ENCODE measurements around the gene SLF2.

SLF2 gene

DNA sequence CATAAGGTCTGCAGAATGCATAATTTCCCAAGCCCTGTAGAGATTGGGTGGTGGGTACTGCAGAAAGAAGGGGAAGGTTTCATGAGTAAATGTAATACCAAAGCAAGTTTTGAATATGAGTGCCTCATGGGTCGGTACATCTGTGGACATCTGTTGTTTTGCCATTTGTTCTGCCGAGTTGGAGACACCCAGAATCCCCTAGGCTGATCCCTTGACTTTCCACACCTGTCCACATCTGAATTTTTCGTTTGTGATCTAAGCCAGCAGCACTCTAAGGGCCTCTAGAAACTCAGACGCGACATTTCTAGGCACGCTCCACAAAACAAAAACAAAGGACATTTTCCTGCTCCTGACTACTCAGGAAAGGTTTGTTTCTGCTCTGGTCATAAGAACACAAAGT lies 11.7 kb upstream of the SLF2 start:
- DNase-seq: no peak

DNA sequence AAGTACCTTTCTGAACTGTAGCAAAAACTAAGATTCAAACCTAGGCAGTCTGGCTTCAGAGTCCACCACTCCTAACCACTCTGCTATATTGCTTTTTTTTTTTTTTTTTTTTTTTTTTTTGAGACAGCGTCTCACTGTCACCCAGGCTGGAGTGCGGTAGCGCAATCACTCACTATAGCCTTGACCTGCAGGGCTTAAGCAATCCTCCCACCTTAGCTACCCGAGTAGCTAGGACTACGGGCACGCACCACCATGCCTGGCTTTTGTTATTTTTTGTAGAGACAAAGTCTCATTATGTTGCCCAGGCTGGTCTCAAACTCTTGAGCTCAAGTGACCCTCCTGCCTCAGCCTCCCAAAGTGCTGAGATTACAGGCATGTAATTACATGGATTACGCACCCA lies 10.1 kb upstream of the SLF2 start:
- DNase-seq: no peak

DNA sequence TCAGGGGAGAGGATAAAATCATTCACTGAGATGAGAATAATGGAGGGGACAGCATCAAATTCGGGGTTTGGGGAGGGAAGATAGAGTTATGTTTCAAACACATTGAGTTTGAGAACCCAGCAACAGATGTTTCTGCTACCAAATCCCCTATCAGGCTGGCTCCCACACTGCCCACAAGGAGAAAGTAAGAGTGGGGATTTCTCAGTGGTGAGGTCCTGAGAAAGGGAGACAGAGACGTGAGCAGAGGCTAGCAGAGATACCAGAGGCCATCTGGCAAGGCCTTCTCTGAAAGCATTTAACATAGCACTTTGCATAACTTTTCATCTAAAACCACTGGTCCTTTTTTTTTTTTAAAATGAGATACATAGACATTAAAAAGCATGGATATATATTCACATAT lies 7.8 kb upstream of the SLF2 start:
- DNase-seq: no peak

DNA sequence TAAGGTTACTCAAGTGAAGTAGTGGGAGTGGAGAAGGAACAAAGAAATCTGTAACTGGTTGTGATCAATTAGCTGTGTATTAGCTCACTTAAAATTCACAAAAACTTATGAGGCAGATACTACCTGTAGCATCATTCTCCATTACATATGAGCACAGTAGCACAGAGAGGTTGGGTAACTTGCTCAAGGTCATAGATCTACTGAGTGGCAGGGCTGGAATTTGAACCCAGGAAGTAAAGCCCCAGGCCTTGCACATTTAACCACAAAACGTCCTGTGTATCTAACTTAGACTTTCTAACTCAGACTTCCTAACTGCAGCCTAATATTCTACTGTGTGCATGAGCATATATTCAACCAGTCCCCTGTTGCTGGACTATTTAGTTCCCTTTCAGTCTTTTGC lies 5.6 kb upstream of the SLF2 start:
- DNase-seq: no peak

DNA sequence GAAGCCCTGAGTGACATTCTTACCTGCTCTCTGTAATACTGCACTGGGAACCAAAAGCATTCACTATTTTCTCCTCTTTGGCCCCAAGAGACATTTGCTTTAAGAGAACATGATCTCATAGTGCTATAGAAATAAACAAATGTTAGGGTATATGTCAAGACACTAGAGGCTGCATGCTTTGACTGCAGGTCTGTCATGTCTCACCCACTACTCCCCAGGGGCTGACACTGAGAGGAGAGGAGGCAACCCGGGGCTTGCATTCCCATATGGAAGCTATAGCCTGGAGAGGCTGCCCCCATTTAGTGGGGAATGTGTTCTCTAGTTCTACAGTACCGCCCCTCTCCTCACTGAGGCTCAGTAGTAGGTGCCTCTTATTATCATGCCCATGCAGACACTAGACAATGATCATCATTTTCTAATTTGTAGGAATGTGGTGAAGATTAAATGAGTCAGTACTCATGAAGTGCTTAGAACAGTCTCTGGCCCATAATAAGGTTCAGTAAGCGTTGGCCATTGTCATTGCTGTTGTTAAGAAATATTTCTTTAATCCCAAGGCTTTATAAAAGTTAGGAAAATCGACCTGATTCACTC lies 4.9 kb upstream of the SLF2 start:
- DNase-seq: no peak

DNA sequence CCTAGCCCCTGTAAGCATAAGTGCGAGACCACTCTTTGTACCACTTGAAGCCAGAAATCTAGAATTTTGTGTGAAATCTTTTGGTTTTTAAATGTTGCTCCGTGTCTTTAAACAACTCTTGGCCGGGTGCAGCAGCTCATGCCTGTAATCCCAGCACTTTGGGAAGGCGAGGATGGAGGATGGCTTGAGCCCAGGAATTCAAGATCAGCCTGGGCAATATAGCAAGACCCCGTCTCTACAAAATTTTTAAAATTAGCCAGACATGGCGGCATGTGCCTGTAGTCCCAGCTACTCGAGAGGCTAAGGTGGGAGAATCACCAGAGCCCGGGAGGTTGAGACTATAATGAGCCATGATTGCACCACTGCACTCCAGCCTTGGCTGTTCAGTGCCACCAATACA lies 4.4 kb upstream of the SLF2 start:
- no peak for DNase-seq

DNA sequence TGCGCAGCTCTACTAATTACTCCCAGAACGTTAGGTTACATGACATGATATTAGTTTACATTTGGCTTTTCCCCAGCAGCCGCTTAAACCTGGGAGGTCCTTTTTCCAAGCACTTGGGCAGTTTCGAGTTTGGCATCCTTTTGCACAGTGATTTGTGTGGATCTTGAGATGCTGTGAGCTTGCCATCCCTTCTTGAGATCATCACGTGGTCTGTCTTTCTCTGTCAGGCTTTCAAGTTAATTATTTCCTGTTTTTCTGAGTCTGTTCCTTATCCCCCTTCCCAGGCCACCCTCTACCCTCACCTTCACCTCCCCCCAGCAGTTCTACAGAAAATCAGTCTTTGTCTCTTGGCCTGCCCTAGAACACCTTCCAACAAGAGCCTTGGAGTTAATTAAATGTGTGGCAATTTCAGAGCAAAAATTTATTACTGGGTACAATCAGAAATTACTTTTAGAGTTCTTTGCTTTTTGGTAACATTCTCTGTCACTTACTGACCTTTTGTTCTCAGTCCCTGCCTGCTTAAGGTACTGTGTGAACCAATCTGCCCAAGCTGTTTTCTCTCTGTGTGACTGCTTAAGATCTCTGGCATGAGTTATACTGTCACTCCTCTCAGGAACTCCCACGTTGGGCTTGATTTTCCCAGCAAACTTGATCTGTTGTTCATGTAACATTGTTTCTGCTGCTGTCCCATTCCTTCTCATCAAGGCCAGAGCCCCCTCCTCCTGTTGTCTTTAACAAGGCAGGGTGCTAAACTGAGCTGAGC lies 3.1 kb upstream of the SLF2 start:
- DNase-seq: no peak

DNA sequence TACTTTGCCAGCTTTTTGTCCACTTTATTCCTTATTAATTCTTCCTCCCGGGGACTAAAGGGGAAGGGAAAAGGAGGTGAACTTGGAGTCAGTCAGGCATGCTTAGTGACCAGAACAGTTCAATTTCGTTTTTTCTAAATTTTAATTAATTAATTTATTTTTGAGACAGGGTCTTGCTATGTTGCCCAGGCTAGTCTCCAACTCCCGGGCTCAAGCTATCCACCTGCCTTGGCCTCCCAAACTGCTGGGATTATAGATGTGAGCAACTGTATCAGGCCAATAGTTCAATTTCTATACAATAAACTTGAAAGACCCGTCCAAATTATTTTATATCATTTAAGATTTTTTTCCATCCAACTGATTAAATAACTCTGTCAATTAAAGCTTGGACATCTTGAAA lies 1.3 kb upstream of the SLF2 start:
- DNase-seq: no peak

DNA sequence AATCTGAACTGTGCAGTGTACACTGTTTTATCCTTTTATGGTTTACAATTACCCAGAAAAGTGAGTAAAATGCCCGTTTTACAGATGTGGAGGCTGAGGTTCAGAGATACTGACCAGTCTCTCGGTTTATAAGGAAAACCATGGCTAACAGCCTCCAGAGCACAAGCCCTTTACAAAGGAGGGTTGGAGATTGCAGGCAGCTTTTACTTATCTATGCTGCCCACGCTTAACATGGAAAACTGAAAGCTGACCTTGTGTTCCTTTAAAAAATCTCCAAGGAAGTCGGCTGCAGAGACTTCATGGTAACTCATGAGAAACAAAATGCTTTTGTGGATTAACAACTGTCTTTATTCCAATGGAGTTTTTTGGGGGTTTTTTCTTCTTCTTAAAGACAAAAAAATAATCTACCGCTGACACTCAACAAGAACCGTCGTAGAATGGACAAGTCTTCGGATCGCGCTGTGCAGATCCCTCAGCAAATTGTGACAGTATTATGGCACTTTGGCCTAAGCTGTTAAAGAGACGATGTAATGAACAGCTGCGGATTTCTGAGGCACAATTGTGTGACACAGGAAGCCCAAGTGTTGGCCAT lies 654 bp upstream of the SLF2 start:
- no peak for DNase-seq

DNA sequence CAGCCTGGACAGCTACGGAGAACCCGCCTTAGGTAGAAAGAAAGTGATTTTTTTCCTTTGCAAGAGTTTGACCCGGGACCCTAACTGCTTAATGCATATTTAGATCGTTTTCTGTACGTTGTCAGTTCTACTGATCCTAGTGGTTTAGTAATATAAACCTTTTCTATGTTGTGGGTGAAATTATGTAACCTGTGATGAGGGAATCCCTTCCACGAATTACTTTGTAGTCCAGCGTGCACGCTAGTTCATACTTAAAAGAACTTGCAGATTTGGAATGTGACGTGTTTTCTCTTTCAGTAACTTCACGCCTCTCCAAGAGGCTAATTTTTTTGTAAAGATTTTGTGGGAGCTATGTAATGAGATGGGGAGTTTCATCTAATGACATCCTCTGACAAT lies 705 bp downstream of the SLF2 start:
- DNase-seq: no peak

DNA sequence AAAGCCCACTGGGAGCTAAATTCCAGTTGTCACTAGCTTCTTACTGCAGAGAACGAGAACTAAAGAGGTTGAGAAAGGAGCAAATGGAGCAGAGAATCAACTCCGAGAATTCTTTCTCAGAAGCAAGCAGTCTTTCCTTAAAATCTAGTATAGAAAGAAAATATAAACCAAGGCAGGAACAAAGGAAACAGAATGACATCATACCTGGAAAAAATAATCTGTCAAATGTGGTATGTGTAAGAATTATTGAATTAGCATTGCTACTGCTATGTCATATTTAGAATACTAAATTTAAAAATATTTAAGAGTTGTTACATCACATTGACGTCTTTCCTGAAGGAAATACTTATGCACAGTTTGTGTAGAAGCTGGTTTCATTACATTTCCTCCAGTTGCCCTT lies 4.3 kb downstream of the SLF2 start:
- no peak for DNase-seq

DNA sequence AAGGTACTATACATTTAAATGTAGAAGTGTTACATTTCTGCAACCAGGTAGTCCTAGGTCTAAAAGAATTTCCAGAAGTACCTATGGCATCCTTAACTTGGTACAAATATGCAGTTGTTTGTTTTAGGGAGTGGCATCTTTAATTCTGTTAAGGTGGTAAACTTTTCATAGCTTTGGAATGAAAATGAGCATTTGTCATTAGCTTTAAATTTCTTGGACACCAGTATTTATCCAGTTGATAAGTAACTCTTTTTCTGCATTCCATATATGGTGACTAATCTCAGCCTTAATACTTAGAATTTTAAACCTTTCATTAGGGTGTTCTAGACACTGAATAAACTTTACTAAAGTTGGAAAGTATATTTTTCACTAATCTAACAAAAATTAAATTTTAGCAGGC lies 10.8 kb downstream of the SLF2 start:
- no peak for DNase-seq

DNA sequence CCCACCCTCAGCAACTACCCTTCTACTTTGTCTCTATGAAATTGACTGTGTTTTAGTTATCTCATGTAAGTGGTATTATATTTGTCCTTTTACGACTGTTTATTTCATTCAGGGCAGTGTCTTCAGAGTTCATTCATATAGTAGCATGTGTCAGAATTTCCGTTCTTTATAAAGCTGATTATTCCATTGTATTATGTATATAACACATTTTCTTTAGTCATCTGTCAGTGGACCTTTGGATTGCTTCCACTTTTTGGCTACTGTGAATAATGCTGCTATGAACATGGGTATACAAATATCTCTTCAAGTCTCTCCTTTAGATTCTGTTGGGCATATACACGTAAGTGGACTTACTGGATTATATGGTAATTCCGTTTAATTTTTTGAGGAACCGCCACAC lies 14.5 kb downstream of the SLF2 start:
- no peak for DNase-seq

DNA sequence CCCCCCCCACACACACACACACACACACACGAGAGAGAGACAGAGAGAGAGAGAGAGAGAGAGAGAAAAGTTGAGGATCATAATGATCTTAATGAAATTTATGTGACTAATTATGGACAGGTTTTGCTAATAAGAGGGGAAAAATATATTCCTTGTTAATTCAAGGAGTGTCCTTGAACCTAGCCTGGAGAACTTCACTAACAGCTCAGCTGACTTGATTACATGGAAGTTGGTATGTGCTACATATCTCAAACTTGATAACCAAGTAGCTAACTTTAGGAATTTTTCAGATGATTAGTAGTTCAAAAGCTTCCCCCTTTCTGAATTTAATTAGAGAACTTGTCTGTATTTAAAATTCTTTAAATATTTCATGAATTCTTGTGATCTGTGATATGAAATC lies 15.3 kb downstream of the SLF2 start:
- no peak for DNase-seq

DNA sequence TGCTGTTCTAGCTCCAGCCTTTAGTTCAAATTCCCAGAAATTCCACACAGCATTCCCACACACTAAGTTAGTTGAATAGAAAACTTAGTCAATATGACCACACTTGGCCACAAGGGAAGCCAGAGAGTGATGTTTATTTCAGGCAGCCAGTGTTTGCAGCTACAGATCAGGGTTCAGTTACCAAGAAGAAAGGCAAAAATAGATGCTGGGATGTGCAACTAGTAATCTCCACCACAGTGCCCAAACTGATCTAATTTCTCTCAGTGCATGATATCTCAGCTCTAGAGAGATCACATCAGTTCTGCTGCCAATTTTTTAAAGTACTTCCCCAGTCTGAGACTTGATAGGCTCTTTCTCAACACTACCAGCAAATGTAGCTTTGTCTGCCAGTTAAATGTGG lies 17.6 kb downstream of the SLF2 start:
- no peak for DNase-seq

DNA sequence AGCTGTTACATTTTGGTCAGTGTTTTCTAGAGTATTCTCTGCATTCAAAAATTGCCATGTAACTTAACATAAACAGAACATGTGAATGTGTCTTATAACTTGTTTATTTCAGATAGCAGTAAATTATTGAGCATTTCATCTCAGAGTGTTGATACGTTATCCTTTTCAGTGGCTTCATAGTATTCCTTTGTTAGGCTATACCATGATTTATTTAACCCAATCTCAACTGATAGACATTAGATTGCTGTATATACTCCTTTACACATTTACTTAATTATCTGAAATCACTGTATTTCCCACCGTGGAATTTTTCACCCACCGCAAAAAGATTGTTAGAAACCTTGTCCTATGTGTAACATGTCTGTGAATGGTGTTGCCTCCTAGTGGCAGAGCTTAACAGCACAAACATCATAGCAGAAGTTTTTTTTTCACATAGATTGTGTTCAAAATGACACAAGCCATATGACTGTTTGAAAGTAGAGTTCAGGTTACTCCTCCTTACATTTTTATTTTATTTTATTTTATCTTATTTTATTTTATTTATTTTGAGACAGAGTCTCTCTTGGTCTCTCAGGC lies 21.4 kb downstream of the SLF2 start:
- no peak for DNase-seq

DNA sequence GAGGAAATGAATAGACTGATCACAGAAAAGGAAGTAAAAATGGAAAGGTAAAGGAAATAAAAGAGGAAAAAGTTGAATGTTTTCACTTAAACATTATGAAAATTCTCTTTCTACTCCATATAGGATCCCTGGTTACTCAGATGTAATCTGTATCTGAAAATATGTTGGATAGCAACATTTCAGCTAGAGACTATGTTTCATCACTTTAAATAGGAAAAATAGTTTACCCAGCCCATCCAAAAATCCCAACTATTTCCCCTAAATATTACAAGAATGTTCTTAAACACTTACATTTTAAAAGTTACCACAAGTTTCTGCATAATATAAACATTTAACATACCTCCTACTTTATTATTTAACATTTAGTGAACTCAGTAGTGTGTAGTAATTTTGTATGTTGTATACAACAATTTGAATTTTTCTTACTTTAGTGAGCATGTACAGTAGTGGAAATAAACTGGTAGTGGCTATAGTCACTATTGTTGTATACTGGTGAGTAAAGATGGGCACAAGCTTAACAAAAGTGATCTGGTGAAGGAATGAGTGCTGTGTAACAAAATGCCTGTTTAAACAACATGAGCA lies 27.1 kb downstream of the SLF2 start:
- no peak for DNase-seq

DNA sequence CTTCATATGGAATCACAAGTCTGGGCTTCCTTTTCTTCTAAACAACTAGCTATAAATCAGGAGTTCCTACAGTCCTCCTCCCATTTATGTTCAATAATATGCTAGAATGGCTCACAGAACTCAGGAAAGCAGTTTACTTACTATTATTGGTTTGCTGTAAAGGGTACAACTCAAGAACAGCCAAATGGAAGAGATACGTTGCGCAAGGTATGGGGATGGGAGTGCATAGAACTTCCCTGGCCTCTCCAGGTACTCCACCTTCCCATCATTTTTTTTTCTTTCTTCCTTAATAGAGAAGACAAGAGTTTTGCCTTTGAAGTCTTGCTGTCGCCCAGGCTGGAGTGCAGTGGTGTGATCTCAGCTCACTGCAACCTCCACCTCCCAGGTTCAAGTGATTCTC lies 29.5 kb downstream of the SLF2 start:
- DNase-seq: no peak

DNA sequence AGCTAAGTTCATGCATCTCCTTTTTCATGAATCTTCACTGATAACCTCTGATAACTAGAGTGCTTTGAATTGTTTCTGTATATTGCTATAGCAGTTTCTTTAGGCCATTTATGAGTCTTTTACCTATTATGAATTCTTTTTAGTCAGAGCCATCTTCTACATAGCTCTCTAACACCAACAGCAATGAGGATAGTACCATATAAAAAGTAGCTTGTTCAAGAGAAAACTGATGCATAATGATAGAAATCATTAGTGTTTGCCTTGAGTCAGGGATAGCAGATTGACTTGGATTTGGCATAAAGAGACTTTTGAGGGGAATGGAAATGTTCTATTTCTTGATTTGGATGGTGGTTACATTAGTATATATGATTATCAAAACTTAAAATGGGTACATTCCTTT lies 30.7 kb downstream of the SLF2 start:
- DNase-seq: no peak

DNA sequence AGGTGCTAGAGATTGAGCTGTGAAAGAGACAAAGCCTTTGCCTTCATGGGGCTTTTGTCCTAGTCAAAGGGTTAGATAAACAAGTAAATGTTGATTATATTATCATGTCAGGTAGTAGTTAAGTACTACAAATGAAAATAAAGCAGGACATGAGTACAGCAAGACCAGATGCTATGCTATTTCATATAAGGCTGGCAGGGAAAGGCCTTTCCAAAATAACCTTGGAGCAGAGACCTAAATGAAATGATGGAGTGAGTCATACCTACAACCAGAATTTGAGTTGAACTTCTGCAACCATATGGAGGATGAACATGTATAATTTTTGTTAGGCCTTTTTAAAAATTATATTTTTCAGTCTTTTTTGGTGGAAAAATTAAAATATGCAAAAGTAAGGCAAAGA lies 33.0 kb downstream of the SLF2 start:
- no peak for DNase-seq

DNA sequence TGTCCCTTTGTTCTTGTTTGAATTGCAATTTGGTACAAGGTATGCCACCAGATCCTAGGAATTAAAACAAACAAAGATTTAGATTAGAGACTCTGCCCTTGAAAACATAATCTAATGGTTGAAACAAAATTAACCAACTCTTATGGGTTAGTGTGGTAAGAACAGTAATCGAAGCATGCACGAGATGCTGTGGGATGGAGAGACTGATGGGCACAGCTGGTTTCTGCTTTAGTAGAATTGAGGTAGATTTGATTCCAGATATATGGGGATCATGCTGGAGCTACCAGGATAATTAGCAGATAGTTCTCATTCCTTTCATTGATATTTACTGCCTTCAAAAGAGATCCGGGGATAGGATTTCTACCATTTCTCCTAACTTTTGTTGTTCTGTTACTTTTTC lies 36.2 kb downstream of the SLF2 start:
- DNase-seq: no peak

DNA sequence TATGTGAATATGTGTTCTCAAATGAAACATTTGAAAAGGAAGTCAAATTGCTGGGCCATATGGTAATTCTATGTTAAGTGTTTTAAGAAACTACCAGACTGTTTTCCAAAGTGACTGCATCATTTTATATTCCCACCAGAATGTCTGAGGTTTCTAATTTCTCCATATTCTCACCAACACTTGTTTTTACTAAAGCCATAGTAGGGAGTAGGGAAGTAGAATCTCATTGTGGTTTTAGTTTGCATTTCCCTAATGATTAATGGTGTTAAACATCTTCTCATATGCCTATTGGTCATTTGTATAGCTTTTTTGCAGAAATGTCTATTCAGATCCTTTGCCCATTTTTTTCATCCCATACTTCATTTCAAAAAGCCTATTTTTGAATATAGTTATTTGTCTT lies 47.5 kb downstream of the SLF2 start:
- DNase-seq: no peak

DNA sequence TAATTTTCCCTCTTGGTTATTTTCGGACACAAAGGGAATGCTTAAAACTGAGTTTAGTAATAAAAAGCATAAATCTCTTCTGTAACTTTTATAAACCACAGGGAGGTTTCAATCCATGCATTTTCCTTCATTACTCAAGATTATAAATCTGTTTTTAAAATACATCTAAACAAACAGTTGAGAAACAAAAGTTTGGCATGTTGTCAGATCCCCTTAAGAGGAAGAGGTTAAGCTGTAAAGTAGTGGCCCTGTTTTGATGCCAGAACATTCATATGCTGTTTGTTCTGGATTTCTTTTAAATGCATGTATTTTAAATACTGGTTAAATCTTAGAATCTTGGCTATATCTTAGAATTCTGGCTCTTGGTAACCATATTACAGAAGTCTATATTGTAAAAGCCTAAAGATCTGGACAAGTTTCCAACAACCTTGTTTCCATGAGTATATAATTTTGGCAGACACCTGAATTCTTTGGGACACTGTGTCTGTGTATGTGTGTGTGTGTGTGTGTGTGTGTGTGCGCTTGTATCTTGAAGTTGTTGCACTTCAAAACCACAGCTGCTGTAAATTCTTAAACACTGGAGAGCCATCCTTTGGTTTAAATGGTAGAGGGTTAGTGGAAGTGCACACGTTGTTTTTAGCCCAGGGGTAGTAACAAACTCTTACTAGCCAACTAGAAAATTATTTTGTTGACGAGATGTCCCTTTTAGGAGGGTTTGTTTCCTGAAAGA lies 49.8 kb downstream of the SLF2 start:
- DNase-seq: no peak

Measured in SIG-M5 (cell line).